Stimulated activated CD4-positive, alpha-beta T cell treated with anti-CD3 and anti-CD28 coated beads, Interleukin-15, amount 100 ng/mL, for 1 hour (primary cell): ENCODE measurements around the gene KDM5C.

Experiments
- DNase-seq, 2 donors: peaks; one replicate each; pipeline ENCODE4 v3.0.0-alpha.2; 2020; ENCODE audit warnings: low read depth in 1 of 2, low spot score in 1 of 2

KDM5C gene

DNA sequence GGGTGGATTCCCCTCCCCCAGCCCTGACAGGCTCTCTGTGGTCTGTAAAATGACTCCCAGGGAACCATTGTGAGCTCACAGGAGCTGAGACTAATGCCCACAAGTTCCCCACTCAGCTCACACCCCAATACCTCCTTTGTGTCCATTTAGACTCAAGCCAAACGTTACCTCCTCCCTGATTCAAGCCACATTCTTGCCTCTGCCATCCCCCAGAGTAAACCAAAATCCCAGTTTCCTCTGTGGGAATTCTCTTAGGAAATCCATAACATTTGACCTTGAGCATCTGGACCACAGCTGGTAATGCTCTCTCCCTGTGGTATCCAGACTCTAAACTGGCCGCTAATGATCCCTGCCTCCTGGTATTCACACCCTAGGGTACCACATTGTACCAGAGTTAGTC, 26.3 kb upstream of the KDM5C start:
- DNase-seq, result no peak

DNA sequence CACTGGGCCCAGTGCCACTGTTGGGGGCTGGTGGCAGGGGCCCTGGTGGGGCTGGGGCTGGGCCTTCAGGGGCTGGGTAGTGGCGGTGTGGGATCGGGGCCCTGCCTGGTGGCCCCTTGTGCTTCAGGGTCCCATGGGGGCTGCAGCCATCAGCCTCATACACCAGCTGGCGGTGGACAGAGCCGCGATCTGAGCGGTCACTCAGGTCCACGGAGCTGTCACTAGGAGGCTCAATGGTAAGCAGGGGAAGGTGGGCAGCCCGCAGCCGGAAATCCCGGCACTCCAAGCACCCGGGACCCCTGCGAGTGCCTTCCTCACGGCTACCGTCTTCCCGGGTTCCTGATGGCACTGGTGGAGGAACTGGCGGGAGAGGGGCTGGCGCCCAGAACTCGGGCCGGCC, 25.5 kb upstream of the KDM5C start:
- DNase-seq, result no peak

DNA sequence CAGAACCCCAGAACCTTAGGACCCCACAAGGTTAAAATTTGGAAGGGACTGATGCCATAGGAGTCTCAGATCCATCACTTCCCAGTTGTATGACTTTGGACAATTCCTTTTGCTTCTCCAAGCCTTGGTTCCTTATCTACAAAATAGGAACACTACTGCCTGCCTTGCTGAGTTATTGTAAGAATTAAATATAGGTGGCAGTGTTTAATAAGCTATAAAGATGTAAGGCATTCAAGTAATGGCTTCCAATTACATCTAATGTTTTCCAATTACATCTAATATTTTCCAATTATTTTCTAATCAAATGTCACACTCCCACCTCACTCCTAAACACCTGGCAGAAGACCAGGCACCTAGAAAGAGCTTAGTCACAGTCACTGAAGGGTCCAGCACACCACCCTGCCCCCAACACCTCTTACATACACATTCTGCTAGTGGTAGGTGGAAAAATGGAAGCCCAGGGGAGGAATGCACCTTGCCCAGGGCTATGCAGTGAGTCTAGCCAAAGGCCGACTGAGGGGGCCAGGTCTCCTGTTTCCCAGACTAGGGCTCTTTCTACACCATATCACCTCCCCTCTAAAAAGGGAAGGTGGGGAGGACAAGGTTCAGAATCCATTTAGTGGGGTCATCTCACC, 24.5 kb upstream of the KDM5C start:
- no peak for DNase-seq

DNA sequence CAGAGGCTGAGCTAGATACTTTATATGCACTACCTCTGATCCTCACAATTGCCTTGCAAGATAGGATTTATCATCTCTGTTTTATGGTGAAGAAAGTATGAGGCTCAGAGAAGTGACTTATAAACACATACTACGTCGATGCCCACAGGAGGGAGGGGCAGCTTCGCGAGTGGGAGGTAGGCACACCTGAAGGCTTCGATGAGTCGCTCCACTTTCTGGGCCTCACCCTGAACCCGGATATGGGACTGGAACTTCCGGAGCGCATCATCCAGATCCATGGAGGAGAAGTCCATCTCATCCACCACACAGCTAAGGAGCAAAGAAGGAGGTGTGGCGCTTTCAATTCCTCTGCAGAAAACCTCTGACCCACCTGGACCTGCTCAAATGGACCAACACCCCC, 22.9 kb upstream of the KDM5C start:
- no peak for DNase-seq

DNA sequence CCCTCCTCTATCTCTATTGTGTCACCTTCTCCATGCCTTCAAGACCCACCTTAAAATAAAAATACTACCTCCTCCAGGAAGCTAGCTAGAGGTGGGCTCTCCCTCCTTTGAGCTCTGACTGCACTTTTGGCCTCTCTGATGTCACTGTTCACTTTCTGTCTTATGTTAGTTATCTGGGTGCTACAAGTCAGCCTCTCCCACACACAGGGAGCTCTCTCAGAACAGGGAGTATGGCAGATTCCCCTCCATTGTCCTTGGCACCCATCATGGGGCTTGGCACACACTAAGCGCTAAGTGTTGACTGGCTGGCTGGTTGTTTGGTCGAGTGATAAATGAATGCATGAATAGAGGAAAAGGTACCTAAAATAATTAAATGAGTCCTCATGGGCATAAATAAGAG, 21.2 kb upstream of the KDM5C start:
- DNase-seq, result no peak

DNA sequence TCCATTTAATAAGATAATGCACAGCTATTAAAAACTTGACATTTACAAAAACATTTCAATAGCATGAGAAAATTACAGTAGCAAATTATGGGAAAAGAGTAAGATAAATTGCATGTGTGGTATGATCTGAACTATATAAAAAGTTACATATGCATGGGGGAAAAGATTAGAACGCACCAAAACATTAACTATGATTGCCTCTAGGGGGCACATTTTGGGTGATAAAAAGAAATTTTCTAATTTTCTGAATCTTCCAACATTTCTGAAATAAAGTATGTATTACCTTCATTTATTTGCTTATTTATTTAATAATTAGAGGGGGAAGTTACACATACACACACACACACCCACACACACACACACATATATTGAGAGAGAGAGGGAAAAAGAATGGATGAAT, 19.6 kb upstream of the KDM5C start:
- no peak for DNase-seq

DNA sequence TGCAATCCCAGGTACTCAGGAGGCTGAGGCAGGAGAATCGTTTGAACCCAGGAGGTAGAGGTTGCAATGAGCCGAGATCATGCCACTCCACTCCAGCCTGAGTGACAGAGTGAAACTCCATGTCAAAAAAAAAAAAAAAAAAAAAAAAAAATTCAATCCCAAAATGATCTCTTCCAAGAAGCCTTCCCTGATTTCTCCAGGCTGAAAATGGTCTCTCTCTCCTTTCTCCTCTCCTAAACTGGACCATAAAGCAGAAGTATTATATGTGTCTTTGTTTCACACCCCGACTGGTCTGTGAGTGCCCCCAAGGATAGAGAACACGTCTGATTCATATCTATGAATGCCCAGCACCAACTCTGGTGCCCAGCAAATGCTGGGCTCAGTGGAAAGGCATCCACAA, 17.3 kb upstream of the KDM5C start:
- DNase-seq, result no peak

DNA sequence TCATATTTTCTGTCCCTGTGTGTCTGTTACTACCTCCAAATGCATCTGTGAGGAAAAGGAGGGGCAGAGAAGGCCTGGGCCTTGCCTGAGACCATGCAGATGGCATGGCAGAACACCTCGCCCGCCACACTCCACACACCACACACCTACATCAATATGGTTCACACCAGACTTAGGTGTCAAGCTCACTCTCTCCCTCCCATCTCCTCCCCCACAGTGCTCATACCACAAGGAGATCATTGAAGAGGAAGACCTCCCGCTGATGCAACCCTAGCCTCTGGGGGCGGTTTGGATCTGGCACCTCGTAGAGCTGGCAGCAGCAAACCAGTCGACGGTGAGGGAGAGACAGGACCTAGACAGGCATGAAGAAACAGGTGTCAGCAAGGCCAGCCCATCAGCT, 16.6 kb upstream of the KDM5C start:
- no peak for DNase-seq

DNA sequence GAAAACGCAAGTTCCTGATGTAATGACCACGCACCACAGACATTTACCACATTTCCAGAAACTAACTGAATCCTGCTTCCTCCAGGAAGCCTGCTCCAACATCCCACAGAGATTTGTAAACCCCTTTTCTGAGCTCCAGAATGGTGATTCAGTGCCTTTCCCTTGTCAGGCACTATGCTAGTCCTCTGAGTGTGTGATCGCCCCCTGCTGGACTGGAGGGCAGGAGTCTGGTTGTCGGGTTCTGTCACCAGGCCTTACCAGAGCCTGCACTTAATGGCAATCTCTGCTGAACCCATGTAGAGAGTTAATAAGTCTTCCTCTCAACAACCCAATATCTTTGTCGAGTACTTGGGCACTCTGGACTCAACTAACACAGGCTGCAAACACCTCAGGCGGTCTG, 14.5 kb upstream of the KDM5C start:
- DNase-seq, result peak in 1 of 2 donors; percentile 16

DNA sequence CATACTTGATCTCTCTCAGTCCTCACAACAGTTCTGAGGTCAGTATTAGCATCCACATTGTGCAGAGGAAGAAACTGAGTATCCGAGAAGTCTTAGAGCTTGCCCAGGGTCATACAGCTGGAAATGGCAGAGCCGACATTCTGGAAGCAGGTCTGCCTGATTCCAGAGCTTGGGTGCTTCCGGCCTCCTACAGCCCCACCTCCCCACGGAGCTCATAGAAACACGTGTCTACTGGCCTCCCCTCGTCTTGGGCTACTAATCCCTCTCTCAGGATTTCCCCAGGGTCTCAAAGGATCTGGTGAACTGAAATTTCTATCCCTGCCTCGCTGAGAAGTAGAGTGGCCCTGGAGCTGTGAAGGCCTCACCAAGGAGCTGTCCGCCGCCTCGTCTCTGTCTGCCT, 12.0 kb upstream of the KDM5C start:
- no peak for DNase-seq

DNA sequence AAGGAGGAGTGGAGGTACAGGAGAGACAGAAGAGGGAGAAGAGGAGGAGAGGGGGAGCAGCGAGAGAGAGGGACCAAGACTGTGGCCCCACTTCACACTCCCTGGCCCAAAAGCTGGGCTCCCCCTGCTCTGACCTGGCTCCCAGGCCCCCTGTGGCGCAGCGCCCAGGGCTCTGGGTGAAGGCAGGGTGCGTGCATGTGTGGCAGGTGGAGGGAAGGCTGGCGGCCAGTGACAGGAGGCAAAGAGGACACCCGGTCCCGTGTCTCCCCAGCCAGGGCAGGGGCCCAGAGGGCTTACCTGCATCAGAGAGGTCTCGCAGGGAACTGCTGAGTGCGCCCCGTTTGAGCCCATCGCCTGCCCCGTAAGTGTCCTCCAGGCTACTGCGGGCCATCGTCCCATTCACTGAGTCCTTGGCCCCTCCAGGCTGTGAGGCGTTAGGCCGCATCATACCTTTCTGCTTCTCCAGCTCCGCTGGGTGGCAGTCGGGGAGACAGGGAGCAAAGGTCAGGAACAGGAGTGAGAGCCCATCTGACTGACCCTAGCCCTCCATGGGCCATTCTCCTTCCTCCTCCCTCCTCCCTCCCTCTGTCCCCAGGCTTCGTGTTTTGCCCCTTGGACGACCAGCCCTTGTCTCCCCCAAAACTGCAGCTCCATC, 11.1 kb upstream of the KDM5C start:
- no peak for DNase-seq

DNA sequence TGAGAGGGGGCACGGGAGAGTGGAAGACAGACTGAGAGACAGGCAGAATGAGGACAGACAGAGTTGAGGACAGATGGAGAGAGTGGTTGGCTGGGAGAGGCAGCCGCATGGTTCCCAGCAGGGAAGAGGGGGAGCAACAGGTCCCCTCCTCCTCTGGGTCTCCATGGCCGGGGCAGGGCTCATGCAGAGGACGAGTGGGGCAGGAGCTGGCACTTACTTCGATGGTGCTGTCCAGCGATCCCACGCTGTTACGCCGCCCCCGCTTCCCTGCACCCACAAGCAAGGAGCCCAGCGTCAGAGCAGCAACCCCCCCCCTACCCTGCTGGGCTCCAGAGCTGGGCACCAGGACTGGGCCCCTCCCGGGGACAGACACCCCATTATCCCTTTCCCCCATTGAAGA, 10.6 kb upstream of the KDM5C start:
- no peak for DNase-seq

DNA sequence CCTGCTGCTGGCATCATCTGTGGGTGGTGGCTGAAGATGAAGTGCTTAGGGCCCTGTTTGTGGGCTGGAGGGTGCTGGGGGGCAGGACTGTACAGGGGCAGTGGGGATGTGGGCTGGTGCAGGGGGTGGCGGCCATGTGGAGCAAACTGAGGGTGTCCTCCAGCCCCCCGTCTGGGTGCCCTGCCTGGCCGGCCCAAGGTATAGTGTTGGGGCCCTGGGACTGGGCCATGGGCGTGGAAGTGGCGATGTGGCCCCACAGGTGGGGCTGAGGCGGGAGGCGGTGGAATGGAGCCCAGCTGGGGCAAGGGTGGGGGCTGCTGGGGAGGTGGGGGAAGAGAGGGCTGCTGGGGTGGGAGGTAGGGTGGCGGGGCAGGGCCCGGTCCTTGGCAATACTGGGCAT, 9.5 kb upstream of the KDM5C start:
- no peak for DNase-seq

DNA sequence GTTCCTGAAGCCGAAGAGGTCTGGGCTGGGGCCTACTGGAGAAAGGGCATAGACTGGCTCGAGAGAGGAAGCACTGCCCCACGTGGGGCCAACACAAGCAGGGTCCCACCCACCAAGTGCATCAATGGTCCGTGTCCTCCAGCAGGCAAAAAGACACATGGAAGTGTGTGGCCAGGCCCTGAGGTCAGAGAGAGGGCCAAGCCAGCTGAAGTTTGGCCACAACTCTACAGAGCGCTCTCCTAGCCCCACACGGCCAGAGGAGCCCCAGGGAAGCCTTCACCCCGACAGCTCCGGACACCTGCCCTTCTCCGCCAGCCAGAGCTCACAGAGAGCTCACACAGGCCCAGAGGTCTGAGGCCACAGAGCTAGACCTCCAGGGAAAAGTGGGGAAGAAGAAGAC, 8.5 kb upstream of the KDM5C start:
- no peak for DNase-seq

DNA sequence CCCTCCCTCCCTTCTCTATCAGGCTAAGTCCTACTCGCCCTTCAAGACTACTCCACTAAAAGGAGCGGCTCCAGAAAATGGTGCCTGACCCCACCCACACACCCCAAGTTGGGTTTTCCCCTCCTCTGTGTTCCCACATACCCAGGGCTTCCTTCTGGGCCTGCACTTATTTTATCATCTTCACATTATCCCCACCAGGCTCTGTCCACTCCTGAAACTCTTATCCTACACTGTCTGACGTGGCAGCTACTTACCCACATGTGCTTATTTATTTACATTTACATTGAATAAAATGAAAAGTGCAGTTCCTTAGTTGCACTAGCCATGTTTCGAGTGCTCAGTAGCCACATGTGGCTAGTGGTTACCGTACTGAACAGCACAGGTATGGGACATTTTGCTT, 5.1 kb upstream of the KDM5C start:
- DNase-seq, result no peak

DNA sequence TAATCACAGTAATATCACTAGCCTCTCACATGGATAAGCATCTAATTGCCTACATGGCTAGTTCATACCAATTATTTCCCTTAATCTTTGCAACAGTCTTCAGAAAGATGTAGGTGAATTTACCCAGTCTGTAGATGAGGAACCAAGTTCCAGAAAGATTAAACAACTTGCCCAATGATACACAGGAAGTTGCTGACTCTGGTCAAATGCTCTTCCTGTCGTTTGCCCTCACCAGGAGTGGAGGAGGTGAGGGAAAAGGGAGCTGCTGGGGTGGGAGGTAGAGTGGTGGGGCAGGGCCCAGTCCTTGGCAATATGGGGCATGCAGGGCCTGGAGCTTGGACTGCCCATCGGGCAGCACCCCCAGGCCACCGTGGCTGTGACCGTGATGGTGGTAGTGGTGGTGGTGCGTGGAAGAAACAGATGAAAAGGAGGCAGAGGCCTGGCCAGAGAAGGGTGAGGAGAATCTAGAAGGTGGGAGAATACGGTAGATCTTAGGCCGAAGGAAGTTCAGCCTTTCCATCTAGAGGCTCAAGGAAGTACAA, 2.3 kb upstream of the KDM5C start:
- DNase-seq, result no peak

DNA sequence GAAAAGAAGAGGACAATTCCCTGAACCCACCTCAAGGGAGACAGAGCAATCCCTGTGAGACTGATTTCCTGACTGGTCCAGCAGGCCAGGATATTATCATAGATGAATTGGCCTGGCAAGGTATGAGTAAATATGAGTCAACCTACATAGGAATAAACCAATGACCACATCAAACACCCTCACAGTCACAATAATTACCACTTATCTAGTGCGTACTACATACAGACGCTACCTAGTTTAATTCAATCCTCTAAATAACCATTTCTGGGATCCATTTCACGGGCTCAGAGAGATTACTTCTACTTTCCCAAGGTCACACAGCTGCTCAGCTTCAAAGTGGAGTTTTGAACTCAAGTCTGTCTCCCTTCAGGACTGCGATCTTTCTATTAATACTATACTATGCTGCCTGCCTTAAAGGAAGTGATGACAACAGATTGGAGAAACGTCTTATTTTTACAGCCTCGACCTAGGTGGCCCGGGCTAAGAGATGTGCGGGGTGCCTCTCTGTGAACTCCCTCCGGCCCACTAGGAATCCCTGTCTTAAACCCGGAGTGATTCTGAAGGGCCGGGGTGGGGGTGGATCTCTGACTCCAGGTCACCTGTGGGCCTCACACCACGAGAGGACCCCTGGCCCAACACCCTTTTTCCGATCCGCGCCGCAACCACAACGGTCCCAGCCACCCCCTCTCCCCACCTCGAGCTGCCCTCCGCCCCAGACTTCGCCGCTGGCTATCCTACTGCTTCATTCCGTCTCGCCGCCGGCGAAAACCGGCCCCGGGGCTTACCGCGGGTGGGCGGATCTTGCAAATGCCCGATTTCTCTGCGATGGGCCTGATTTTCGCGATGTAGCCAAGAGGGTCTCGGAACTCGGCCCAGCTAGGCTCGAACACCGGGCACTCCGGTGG, 800 bp downstream of the KDM5C start:
- no peak for DNase-seq

DNA sequence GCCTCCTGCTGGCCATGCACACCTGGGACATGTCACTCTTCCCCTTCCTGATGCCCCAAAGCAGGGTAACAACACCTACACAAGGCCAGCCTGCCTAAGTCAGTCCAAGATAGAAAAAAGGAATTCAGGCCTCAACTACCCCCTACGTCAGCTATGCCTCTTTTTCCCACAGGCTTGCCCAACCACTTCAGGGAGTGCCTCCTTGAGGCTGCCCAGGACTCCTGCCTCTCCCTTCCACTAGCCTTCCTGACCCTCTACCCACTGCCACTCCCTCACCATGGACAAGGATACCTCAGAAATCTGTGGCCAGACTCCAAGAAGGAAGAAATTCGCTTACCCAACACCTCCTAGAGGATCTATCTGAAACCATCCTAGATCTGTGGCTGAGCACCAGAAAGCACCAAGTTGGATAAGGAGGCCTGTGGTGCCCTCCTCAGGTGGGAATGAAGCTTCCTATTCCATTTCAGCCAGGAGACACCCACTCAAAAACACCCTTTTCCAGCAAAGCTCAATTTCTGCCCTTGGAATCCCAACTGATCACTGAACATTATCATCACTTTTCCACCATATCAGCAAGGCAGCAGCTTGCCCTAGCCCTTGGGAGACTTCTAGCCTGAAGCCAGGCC, 1.8 kb downstream of the KDM5C start:
- DNase-seq, result no peak

DNA sequence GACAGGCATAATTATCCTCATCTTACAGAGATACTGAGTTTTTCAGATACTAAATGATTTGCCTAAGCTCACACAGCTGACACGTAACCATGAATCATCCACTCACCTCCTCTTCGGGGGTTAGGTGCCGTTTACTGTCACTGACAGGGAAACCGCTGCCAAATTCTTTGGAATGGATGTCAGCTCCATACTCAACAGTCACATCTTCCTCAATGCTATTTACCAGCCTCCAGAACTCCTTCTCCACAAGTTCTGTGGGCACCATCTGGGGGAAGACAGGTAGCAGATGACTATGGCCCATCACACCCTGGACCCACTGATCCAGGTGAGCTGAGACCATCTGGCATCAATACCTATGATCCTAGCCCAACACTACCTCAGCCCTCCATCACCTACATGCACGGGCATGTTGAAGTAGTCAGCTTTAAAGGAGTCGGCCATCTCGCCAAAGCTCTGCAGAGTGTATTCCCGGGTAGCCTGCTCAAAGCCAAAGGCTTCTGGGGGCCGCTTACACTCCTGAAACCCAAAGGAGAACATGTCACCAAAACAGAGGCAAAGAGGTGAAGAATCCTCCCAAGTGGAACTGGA, 13.5 kb downstream of the KDM5C start:
- no peak for DNase-seq

DNA sequence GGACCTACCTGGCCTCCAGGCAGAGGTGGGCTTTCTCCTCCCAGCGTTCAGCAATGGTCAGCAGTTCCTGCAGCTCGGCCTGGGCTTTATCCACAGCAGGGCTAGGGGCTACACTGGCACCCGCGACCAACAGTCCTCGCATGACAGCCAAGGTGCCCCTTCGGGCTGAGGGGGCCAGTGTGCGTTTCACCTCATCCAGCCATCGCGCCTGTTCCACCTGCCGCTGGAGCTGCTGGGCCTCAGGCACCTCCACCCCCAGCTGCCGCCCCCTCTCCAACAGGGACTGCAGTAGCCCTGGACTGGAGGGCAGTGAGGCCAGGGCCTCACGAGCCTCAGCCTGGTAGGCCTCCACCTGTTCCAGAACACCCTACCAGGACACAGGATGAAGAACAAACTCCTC, 28.3 kb downstream of the KDM5C start:
- no peak for DNase-seq

DNA sequence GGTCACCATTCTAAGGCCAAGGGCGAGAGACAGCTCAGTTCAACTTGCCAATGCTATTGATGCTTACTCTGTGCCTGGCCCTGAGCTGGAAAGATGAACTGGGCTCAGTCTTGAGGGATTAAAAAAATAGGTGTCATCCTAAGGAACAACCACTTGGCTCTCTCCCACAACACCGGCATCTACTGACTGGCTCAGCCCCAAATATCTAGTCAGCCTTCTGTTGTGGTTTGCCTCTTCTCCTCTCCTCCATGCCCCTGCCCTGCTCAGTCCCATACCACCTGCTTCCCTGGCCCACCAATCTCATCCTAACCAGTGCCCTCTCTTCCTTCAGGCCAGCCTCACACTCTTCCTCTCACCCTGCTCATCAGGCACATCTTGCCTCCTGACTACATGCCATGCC, 29.6 kb downstream of the KDM5C start:
- DNase-seq, result no peak
